Ectodermal cell (in vitro differentiated cells): ENCODE results near the gene TAS2R38.

Source experiments
- H3K27ac ChIP-seq: 2 replicates; pipeline ENCODE4 v1.7.0; 2013; ENCODE audit warnings: mild to moderate bottlenecking, low read depth, low read length; ENCODE audit not compliant: insufficient read depth, poor library complexity, severe bottlenecking
- H3K27me3 ChIP-seq: 2 replicates; pipeline ENCODE4 v1.7.0; 2013; ENCODE audit warnings: mild to moderate bottlenecking, low read length; ENCODE audit not compliant: insufficient read depth, control insufficient read depth, poor library complexity, severe bottlenecking
- H3K36me3 ChIP-seq: one replicate; pipeline ENCODE4 v1.7.0; 2013; ENCODE audit warnings: low read length; ENCODE audit not compliant: control insufficient read depth, insufficient read depth
- H3K4me1 ChIP-seq: one replicate; pipeline ENCODE4 v1.7.0; 2013; ENCODE audit warnings: low read length; ENCODE audit not compliant: control insufficient read depth, insufficient read depth
- H3K4me3 ChIP-seq: 2 replicates; pipeline ENCODE4 v1.7.0; 2013; ENCODE audit warnings: low read depth, low read length, control low read depth; ENCODE audit not compliant: insufficient read depth
- H3K9me3 ChIP-seq: 2 replicates; pipeline ENCODE4 v1.7.0; 2013; ENCODE audit warnings: mild to moderate bottlenecking, low read length, moderate library complexity; ENCODE audit not compliant: control insufficient read depth
- WGBS, 2 experiments: methylation state at CpG; one replicate each; pipeline ENCODE4 v1.1.7; 2013; ENCODE audit warnings: missing lambda C conversion rate in 2 of 2; 5-methylcytosine and 5-hydroxymethylcytosine counted together

TAS2R38 gene

DNA sequence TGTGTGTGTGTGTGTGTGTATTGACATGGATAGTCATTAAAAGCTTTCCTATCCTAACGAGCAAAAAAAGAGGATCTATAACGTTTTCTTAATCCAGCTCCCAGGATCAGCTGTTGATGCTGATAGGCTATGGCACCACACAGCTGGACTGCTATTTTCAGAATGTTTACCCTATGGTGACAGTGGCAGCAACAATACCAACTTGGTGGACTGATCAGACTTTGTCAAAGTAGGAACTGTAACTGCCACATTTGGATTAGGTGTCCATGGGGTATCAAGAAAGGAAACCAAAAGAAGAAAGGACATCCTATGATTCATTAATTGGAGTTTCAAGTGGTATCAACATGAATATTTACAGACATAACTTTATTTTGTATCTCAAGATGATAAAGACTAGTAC, 24.1 kb downstream of the TAS2R38 start:
- H3K4me1 ChIP-seq, result no peaks in the 10 kb centered on the region
- no peaks in the 10 kb centered on the region for H3K27me3 ChIP-seq
- no peak overlapping the region for H3K4me3 ChIP-seq
- 89 to 92% methylated on average over 2 of the region's 2 CpGs for WGBS, 2 experiments
- no peaks in the 10 kb centered on the region for H3K9me3 ChIP-seq
- no peaks in the 10 kb centered on the region for H3K36me3 ChIP-seq
- no peak overlapping the region for H3K27ac ChIP-seq

DNA sequence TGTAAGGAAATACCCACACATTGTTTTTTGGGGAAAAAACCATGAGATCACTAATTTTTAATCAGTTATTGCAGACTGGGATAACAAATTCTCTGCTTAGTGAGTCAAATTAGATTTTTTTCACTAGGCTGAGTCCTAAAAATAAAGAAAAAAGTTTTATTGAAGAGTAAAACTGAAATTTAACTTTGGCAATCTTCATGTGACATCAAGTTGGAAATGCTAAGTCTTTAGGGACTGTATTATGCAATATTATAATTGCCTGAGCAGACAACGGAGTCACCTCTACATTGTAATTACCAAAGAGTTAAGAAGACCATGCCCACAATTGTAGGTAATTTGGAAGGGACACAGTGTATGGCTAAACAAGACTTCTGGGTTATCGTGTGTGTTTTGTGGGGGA, 24.6 kb downstream of the TAS2R38 start:
- H3K4me1 ChIP-seq, result no peaks in the 10 kb centered on the region
- H3K27ac ChIP-seq, result no peak overlapping the region
- H3K9me3 ChIP-seq, result no peaks in the 10 kb centered on the region
- no peaks in the 10 kb centered on the region for H3K36me3 ChIP-seq
- no peak overlapping the region for H3K4me3 ChIP-seq
- WGBS, 2 experiments, result 88 to 93% methylated on average over 2 of the region's 2 CpGs
- no peaks in the 10 kb centered on the region for H3K27me3 ChIP-seq

DNA sequence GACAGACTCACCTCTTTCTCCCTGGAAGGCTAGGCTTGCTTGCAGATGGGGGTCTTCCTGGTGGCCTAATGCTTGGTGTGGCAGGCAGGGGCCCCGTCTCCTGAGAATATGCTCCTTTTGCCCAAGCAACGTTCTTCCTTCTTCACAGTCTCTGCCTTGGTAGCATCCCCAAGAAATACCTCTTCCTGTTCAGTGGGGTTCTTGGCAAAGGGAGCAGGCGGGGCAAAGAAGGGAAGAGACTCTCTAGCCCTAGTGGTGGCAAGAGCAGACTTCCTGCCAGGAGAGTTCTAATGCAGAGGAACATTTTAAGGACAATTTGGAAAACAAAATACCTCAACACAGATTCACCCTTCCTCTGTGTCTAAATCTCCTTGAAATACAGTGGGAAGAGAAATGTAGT, 26.8 kb downstream of the TAS2R38 start, which contains the start of gene CLEC5A:
Gene CLEC5A, minus strand, starts transcription at position 179 of the 400 bp plus-strand sequence. CDS start 682 bp downstream, outside the sequence.
- no peaks in the 10 kb centered on the region for H3K4me1 ChIP-seq
- H3K4me3 ChIP-seq, result no peak within 1 kb of the TSS
- no peak within 1 kb of the TSS for H3K27ac ChIP-seq
- H3K9me3 ChIP-seq, result no peaks in the 10 kb centered on the region
- 84 to 89% methylated on average over 3 of the region's 3 CpGs for WGBS, 2 experiments
- H3K36me3 ChIP-seq, result no peaks in the 10 kb centered on the region
- H3K27me3 ChIP-seq, result no peaks in the 10 kb centered on the region

DNA sequence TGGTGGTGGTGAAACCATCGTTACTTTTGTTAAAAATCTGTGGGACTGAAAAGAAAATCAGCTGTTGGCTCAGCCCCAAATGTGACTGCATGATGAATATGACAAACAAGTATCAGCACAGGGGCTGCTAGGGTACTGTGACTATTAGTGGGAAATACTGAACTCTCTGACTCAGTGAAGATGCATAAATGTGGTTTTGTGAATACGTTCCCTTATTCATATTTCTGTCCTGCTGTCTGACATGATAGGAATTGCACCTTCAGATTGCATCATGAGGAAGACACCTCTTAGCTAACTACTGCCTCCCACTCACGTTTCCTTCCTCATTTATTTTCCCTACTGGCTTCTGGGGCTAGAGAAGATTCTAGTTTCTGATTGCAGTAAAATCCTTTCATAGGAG, 28.2 kb downstream of the TAS2R38 start:
- H3K4me1 ChIP-seq, result no peaks in the 10 kb centered on the region
- WGBS, 2 experiments, result 90 to 95% methylated on average over 3 of the region's 3 CpGs
- H3K4me3 ChIP-seq, result no peak overlapping the region
- H3K27me3 ChIP-seq, result no peaks in the 10 kb centered on the region
- H3K36me3 ChIP-seq, result no peaks in the 10 kb centered on the region
- H3K9me3 ChIP-seq, result no peaks in the 10 kb centered on the region
- no peak overlapping the region for H3K27ac ChIP-seq

DNA sequence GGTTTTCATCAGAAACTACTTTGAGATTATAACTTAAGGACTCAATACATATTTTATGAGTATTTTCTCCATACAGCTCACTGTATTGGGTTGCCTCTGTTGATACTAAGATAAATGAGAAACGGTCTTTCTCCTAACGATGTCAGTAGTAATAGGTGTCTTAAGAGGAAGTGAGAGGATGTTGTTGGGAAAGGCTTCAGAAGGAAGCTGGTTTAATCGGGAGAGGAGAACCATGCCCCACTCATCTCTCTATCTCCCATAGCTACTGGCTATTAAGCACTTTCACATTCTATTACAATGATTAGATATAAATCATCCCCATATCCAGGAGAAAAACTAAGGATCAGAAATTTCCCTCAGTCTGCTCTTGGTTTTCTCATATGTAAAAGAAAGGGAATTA, 28.8 kb downstream of the TAS2R38 start:
- Histone ChIP-seq H3K4me3 (no peak overlapping the region), H3K9me3 (no peaks in the 10 kb centered on the region), H3K36me3 (no peaks in the 10 kb centered on the region), H3K4me1 (no peaks in the 10 kb centered on the region), H3K27ac (no peak overlapping the region), H3K27me3 (no peaks in the 10 kb centered on the region)
- 92 to 100% methylated on average over 3 of the region's 3 CpGs for WGBS, 2 experiments

DNA sequence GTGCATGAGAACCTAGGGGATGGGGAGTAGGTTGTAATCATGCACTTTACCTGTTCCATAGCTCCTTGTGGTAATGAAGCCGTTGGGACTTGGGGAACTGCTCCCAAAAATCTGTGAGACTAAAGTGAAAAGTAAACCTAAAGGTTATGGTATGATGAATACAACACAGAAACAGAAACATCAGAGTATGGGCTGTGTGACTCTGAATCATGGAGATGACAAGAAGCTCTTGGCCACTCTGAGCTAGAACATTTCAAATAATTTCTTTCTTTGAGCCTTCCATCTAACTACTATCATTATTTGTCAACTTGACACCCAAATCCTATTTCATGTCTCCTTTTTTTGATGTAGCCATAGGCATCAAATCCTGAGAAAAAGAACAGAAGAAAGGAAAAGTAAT, 29.7 kb downstream of the TAS2R38 start:
- H3K4me3 ChIP-seq, result no peak overlapping the region
- no peaks in the 10 kb centered on the region for H3K9me3 ChIP-seq
- no peak overlapping the region for H3K27ac ChIP-seq
- no peaks in the 10 kb centered on the region for H3K4me1 ChIP-seq
- H3K36me3 ChIP-seq, result no peaks in the 10 kb centered on the region
- WGBS, 2 experiments, result 88 to 91% methylated on average over 1 of the region's 1 CpG
- no peaks in the 10 kb centered on the region for H3K27me3 ChIP-seq

DNA sequence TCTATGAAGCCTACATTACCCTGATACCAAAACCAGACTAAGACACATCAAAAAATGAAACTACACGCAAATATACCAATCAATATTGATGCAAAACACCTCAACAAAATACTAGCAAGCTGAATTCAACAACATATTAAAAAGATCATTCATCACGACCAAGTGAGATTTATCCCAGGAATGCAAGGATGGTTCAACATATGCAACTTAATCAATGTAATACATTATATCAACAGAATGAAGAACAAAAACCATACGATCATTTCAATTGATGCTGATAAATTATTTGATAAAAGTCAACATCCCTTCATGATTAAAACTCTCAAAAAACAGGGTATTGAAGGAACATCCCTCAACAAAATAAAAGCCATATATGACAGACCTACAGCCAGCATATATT, 32.5 kb downstream of the TAS2R38 start:
- Histone ChIP-seq H3K27ac (no peak overlapping the region), H3K27me3 (no peaks in the 10 kb centered on the region), H3K9me3 (no peaks in the 10 kb centered on the region), H3K4me1 (no peaks in the 10 kb centered on the region), H3K4me3 (no peak overlapping the region), H3K36me3 (no peaks in the 10 kb centered on the region)
- 84 to 92% methylated on average over 2 of the region's 3 CpGs for WGBS, 2 experiments

DNA sequence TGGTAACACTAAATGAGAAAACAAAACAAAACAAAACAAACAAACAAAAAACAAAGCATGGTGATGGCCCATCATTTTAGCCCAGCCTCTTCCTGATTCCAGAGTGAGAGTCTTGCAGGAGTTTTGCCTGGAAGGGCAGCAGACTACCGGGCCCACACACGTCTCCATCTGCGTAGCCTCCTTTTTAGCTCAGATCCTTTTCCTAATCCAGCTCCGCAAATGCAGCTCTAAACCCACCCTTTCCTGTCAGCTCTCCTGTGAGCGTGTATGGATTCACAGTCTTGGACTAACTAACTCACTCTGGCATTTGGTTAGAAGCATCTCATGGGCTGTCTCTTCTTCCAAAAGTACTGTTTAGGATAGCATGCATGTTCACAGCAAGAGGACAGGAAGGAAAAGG, 43.4 kb downstream of the TAS2R38 start:
- H3K4me1 ChIP-seq, result no peaks in the 10 kb centered on the region
- H3K9me3 ChIP-seq, result no peaks in the 10 kb centered on the region
- H3K27me3 ChIP-seq, result no peaks in the 10 kb centered on the region
- no peaks in the 10 kb centered on the region for H3K36me3 ChIP-seq
- no peak overlapping the region for H3K27ac ChIP-seq
- H3K4me3 ChIP-seq, result no peak overlapping the region
- 88 to 91% methylated on average over 5 of the region's 5 CpGs for WGBS, 2 experiments

DNA sequence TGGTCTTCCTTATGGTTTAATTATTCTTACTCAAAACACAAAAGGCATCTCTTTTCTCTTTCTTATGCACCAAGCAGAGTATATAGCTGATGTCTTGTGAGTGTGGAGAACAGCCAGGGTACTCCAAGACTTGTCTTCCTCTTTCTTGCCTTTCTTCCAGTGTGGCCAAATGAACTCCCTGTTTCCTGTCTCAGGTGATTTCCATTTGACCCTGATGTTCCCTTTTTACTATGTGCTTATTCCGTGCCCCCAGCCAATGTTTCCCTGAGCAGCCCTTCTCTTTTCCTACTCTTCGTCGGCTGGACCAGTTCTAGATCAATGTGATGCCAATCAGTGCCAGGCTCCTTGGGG, 44.8 kb downstream of the TAS2R38 start:
- Histone ChIP-seq H3K27ac (no peak overlapping the region), H3K9me3 (no peaks in the 10 kb centered on the region), H3K4me3 (no peak overlapping the region), H3K4me1 (no peaks in the 10 kb centered on the region), H3K27me3 (no peaks in the 10 kb centered on the region), H3K36me3 (no peaks in the 10 kb centered on the region)
- 91 to 98% methylated on average over 3 of the region's 3 CpGs for WGBS, 2 experiments

DNA sequence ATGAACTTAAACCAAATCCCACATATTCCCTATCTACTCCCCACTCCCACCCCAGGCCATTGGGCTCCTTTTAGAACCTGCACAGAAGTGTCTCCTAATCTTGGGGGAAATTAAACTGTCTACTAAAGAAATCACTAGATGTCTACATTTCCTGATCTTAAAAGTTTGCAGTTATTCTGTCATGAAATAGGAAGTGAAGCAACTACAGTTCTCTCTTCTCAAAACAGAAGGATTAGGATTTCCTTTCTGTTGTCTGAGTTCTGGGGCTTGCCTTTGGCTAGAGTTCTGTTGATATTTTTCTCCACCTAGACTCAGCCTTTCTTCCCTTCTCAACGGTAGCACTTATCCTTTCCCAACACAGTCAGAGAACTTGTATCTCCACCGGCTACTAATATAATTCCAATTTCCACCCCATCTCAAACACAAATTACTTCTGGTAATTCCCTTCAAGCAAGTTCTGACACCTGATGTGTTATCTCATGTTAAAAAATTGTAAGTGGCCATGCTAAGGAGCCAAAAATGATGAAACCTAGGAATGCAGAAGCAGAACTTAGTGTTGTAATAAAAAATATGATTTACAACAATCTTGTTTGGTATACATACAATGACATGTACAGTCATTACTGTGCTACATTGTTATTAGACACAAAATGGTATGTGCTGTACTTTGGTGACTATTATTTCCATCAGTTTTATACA, 45.3 kb downstream of the TAS2R38 start:
- Histone ChIP-seq H3K27me3 (no peaks in the 10 kb centered on the region), H3K4me3 (no peak overlapping the region), H3K36me3 (no peaks in the 10 kb centered on the region), H3K9me3 (no peaks in the 10 kb centered on the region), H3K27ac (no peak overlapping the region), H3K4me1 (no peaks in the 10 kb centered on the region)
- 88 to 93% methylated on average over 2 of the region's 2 CpGs for WGBS, 2 experiments
